Measurements from ENCODE around the gene ENHO. TPM values are rescaled to one million over a fixed set of nuclear protein-coding genes. Genes with fewer than 3 reads are reported as not detected.

The ENHO gene
- total and polyA plus RNA-seq, 10 of the 15 experiments (the other 5 are each of a cell fraction or from before 2014, with no cell fraction given), result not detected

DNA sequence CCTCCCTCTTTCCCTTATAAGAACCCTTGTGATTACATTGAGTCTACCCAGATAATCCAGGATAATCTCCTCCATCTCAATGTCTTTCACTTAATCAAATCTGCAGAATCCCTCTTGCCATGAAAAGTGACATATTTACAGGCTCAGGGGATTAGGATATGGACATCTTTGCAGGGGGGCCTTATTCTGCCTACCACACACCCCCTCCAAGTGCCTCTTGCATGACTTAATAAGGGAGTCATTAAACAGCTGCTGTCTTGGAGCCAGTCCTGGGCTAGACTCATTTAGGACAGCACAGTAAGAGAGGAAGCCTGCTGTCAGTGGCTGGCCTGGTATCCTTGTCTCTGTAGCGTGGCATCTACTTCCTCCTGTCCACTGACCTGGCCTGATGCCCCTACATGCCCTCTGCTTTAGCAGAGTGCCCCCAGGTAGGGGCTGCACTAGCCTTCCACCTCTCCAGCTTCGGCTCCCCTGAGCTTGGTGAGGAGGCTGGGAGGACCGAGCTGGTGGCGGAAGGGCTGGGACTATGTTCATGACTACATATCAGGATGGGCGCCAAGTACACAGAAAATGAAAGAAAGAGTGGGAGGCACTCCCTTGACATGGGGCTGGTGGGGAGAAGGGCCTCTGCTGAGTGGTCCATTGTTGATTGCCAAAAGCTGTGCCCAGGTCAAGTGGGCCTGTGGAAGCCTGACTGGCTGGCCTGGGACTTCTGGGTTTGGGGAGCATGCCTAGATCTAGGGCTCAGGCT lies 17.2 kb downstream of the ENHO start:
- no peak for FAIRE-seq
- in situ Hi-C loops (cut with MboI), result no loop called here
- Histone ChIP-seq H3K4me2 (ENCODE audit: control insufficient read depth, insufficient read depth) (no peak overlapping the region), H3K27me3 (replicated peaks in 1 of 2; ENCODE audit: control insufficient read depth in 2 of 2, insufficient read depth in 2 of 2, low read length in 1 of 2) (peaks cover 0 to 10% of the 10 kb centered on the region in 2 experiments; a peak in 3 of 4 replicates), H4K20me1 (ENCODE audit: control insufficient read depth, insufficient read depth) (no peaks in the 10 kb centered on the region; the same call in 1 of the 2 replicates), H2AFZ (ENCODE audit: control insufficient read depth, low read depth, low read length) (no peak overlapping the region), H3K9ac (ENCODE audit: control insufficient read depth, insufficient read depth, low read length) (no peak overlapping the region), H3K36me3 (ENCODE audit: control insufficient read depth in 2 of 2, insufficient read depth in 2 of 2, low read length in 1 of 2) (no peaks in the 10 kb centered on the region; a peak in 1 of 4 replicates), H3K79me2 (ENCODE audit: control insufficient read depth, insufficient read depth, low read length) (no peaks in the 10 kb centered on the region), H3K4me1 (ENCODE audit: control insufficient read depth, insufficient read depth, low read length) (no peaks in the 10 kb centered on the region), H3K4me3 (no peak overlapping the region), H3K9me3 (replicated peaks; ENCODE audit: control insufficient read depth, insufficient read depth, low read length) (no peaks in the 10 kb centered on the region), H3K27ac (ENCODE audit: control insufficient read depth, insufficient read depth) (no peak overlapping the region)
- ChIA-PET RAD21 (ENCODE audit: unreplicated experiment) (interaction anchor here (1.0 kb wide), 1 partner anchor 102 kb away, joined by 3 read pairs; no protein-coding TSS in a partner anchor), POLR2A (no interaction called here), CTCF (no interaction called here), SMC1A (ENCODE audit: uncharacterized antibody, unreplicated experiment) (interaction anchor here (1.7 kb wide), 1 partner anchor 86 kb away, joined by 3 read pairs; no protein-coding TSS in a partner anchor)
- TF ChIP-seq SP1 (IDR thresholded peaks at IDR 0.05; ENCODE audit: low read depth, low read length) (no peak), STAT1 (conservative IDR thresholded peaks at IDR 0.05) (no peak), ZNF24 (IDR thresholded peaks at IDR 0.05) (no peak), JUND (IDR thresholded peaks at IDR 0.05; ENCODE audit: low read depth, low read length) (no peak), MYC (IDR thresholded peaks at IDR 0.05; ENCODE audit: insufficient read depth, insufficient read length, insufficient replicate concordance, low read length, severe bottlenecking) (no peak), ZSCAN29 (IDR thresholded peaks at IDR 0.05) (no peak), MTA2 (IDR thresholded peaks at IDR 0.05; ENCODE audit: low read depth) (no peak)
- TF ChIP-seq, protein P1, sequence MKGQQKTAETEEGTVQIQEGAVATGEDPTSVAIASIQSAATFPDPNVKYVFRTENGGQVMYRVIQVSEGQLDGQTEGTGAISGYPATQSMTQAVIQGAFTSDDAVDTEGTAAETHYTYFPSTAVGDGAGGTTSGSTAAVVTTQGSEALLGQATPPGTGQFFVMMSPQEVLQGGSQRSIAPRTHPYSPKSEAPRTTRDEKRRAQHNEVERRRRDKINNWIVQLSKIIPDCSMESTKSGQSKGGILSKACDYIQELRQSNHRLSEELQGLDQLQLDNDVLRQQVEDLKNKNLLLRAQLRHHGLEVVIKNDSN (IDR thresholded peaks at IDR 0.05; ENCODE audit: borderline replicate concordance, extremely low read length, insufficient read depth, low read depth, low read length), result no peak
- TF ChIP-seq, protein P2, sequence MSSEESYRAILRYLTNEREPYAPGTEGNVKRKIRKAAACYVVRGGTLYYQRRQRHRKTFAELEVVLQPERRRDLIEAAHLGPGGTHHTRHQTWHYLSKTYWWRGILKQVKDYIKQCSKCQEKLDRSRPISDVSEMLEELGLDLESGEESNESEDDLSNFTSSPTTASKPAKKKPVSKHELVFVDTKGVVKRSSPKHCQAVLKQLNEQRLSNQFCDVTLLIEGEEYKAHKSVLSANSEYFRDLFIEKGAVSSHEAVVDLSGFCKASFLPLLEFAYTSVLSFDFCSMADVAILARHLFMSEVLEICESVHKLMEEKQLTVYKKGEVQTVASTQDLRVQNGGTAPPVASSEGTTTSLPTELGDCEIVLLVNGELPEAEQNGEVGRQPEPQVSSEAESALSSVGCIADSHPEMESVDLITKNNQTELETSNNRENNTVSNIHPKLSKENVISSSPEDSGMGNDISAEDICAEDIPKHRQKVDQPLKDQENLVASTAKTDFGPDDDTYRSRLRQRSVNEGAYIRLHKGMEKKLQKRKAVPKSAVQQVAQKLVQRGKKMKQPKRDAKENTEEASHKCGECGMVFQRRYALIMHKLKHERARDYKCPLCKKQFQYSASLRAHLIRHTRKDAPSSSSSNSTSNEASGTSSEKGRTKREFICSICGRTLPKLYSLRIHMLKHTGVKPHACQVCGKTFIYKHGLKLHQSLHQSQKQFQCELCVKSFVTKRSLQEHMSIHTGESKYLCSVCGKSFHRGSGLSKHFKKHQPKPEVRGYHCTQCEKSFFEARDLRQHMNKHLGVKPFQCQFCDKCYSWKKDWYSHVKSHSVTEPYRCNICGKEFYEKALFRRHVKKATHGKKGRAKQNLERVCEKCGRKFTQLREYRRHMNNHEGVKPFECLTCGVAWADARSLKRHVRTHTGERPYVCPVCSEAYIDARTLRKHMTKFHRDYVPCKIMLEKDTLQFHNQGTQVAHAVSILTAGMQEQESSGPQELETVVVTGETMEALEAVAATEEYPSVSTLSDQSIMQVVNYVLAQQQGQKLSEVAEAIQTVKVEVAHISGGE (CRISPR knock-in tag; IDR thresholded peaks at IDR 0.05), result no peak
- TF ChIP-seq, protein P3, sequence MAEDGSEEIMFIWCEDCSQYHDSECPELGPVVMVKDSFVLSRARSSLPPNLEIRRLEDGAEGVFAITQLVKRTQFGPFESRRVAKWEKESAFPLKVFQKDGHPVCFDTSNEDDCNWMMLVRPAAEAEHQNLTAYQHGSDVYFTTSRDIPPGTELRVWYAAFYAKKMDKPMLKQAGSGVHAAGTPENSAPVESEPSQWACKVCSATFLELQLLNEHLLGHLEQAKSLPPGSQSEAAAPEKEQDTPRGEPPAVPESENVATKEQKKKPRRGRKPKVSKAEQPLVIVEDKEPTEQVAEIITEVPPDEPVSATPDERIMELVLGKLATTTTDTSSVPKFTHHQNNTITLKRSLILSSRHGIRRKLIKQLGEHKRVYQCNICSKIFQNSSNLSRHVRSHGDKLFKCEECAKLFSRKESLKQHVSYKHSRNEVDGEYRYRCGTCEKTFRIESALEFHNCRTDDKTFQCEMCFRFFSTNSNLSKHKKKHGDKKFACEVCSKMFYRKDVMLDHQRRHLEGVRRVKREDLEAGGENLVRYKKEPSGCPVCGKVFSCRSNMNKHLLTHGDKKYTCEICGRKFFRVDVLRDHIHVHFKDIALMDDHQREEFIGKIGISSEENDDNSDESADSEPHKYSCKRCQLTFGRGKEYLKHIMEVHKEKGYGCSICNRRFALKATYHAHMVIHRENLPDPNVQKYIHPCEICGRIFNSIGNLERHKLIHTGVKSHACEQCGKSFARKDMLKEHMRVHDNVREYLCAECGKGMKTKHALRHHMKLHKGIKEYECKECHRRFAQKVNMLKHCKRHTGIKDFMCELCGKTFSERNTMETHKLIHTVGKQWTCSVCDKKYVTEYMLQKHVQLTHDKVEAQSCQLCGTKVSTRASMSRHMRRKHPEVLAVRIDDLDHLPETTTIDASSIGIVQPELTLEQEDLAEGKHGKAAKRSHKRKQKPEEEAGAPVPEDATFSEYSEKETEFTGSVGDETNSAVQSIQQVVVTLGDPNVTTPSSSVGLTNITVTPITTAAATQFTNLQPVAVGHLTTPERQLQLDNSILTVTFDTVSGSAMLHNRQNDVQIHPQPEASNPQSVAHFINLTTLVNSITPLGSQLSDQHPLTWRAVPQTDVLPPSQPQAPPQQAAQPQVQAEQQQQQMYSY (CRISPR knock-in tag; IDR thresholded peaks at IDR 0.05), result no peak
- TF ChIP-seq, protein P4, sequence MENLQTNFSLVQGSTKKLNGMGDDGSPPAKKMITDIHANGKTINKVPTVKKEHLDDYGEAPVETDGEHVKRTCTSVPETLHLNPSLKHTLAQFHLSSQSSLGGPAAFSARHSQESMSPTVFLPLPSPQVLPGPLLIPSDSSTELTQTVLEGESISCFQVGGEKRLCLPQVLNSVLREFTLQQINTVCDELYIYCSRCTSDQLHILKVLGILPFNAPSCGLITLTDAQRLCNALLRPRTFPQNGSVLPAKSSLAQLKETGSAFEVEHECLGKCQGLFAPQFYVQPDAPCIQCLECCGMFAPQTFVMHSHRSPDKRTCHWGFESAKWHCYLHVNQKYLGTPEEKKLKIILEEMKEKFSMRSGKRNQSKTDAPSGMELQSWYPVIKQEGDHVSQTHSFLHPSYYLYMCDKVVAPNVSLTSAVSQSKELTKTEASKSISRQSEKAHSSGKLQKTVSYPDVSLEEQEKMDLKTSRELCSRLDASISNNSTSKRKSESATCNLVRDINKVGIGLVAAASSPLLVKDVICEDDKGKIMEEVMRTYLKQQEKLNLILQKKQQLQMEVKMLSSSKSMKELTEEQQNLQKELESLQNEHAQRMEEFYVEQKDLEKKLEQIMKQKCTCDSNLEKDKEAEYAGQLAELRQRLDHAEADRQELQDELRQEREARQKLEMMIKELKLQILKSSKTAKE (IDR thresholded peaks at IDR 0.05; ENCODE audit: low read depth, poor library complexity, severe bottlenecking), result no peak
- BruUV-seq (replicated peaks), result no TSS peak
- ATAC-seq, result no peak
- DNase-seq (ENCODE audit: low read depth, low spot score), result no peak
- intact Hi-C loops (cut with micrococcal nuclease; ENCODE audit: unreplicated experiment), result no loop called here
- WGBS (ENCODE audit: insufficient coverage, insufficient replicate concordance, low lambda C conversion rate, missing lambda C conversion rate), result 41% methylated on average over 5 of the region's 5 CpGs

Data from GM12878 (cell line).